DOHH2 (cell line): ENCODE data around the gene CABLES1.

ENCODE experiments used
- EZH2phosphoT487 ChIP-seq: fragments of 200-600 bp; sonication (generic); IDR thresholded peaks from 2 replicates; pipeline ENCODE4 v1.6.1; 2017; ENCODE audit warnings: borderline replicate concordance, mild to moderate bottlenecking, antibody characterized with exemption, low read length, moderate library complexity, mixed read lengths
- TF ChIP-seq, protein P1 (sequence below): fragments of 200-600 bp; sonication (generic); IDR thresholded peaks from one replicate; pipeline ENCODE4 v1.5.1; 2014; ENCODE audit warnings: antibody characterized with exemption, mild to moderate bottlenecking, low read depth, low read length; ENCODE audit not compliant: poor library complexity, severe bottlenecking

DNA sequence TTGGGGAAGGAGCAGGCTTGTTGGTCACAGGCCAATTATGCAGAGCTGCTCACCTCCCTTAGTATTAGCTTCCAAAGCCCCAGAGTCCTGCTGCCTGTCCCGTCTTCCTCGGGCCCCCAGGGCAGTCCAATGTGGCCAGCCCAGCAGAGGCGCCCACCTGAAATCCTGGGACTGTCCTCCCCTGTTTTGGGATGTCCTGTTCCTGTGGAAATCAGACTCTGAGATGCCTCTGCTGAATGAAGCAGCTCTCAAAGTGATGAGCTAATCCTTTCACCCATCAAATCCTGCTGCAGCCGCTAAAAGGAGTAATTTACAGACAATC, 105.3 kb downstream of the CABLES1 start:
- TF ChIP-seq, protein P1, sequence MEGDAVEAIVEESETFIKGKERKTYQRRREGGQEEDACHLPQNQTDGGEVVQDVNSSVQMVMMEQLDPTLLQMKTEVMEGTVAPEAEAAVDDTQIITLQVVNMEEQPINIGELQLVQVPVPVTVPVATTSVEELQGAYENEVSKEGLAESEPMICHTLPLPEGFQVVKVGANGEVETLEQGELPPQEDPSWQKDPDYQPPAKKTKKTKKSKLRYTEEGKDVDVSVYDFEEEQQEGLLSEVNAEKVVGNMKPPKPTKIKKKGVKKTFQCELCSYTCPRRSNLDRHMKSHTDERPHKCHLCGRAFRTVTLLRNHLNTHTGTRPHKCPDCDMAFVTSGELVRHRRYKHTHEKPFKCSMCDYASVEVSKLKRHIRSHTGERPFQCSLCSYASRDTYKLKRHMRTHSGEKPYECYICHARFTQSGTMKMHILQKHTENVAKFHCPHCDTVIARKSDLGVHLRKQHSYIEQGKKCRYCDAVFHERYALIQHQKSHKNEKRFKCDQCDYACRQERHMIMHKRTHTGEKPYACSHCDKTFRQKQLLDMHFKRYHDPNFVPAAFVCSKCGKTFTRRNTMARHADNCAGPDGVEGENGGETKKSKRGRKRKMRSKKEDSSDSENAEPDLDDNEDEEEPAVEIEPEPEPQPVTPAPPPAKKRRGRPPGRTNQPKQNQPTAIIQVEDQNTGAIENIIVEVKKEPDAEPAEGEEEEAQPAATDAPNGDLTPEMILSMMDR, result no peak
- TF ChIP-seq EZH2phosphoT487, result no peak
